Endothelial cell of umbilical vein (primary cell): ENCODE measurements around the gene EEIG1. TPM values are rescaled to one million over a fixed set of nuclear protein-coding genes. Genes with fewer than 3 reads are reported as not detected.

Source experiments
- BruUV-seq: library from RNA; stranded (reverse); fragments of 400-500 nt; replicated peaks from 2 replicates; lab custom pipeline; 2021; lab: Mats Ljungman, UMichigan
- CTCF ChIA-PET: fragments of 300-600, 350-600 bp; sonication (Branson Sonifier 250); formaldehyde crosslinking; loops from one replicate; lab custom pipeline; 2021; ENCODE audit warnings: antibody characterized with exemption, inconsistent platforms; lab: Charles Lee
- POLR2A ChIA-PET: fragments of 300-600, 350-600 bp; sonication (Branson Sonifier 250); formaldehyde crosslinking; loops from one replicate; lab custom pipeline; 2021; ENCODE audit warnings: antibody characterized with exemption, inconsistent platforms; lab: Charles Lee
- DNase-seq: peaks from one replicate; pipeline ENCODE4 v3.0.0-alpha.2; 2011; ENCODE audit warnings: low read depth, low spot score
- FAIRE-seq: peaks from 2 replicates; lab custom pipeline; 2011; peaks lifted over from hg19 to GRCh38; lab: Jason Lieb, UNC
- H2AFZ ChIP-seq: 2 replicates; pipeline ENCODE4 v1.6.0; 2012; ENCODE audit warnings: low read depth, low read length, control low read depth, inconsistent platforms
- H3K27ac ChIP-seq: 2 replicates; pipeline ENCODE4 v1.5.1; 2011; ENCODE audit warnings: low read depth, mild to moderate bottlenecking, control low read depth, low read length, moderate library complexity; ENCODE audit not compliant: insufficient read depth
- H3K27me3 ChIP-seq, 2 experiments: 2 replicates each; pipeline versions ENCODE4 v1.6.0 to v1.6.1; 2011; ENCODE audit warnings: low read length in 2 of 2, mixed read lengths in 1 of 2; ENCODE audit not compliant: control insufficient read depth in 2 of 2, insufficient read depth in 2 of 2
- H3K36me3 ChIP-seq, 2 experiments: 2 replicates in 1 of 2; 3 replicates in 1 of 2; pipeline ENCODE4 v1.5.1; 2011; ENCODE audit warnings: low read length in 2 of 2, mild to moderate bottlenecking in 1 of 2, moderate library complexity in 1 of 2; ENCODE audit not compliant: control insufficient read depth in 2 of 2, insufficient read depth in 2 of 2; ENCODE audit errors: extremely low read depth in 1 of 2
- H3K4me1 ChIP-seq: 3 replicates; pipeline ENCODE4 v1.5.1; 2011; ENCODE audit warnings: mild to moderate bottlenecking, low read length; ENCODE audit not compliant: control insufficient read depth, insufficient read depth; ENCODE audit errors: extremely low read depth
- H3K4me2 ChIP-seq: 2 replicates; pipeline ENCODE4 v1.6.1; 2011; ENCODE audit warnings: low read length, control low read depth, mixed read lengths; ENCODE audit not compliant: insufficient read depth
- H3K4me3 ChIP-seq, 3 experiments: fragments of 200-600 bp in 1 of 3; sonication (generic), shearing (Covaris generic) in 1 of 3; replicated peaks in 1 of 3; 2 replicates each; pipeline ENCODE4 v1.5.1; 2011 to 2016; ENCODE audit warnings: control low read depth in 3 of 3, low read length in 3 of 3, mild to moderate bottlenecking in 2 of 3, inconsistent platforms in 1 of 3, low read depth in 1 of 3, moderate library complexity in 1 of 3; ENCODE audit not compliant: insufficient read depth in 1 of 3
- H3K79me2 ChIP-seq: 2 replicates; pipeline ENCODE4 v1.6.0; 2012; ENCODE audit warnings: low read length, inconsistent platforms; ENCODE audit not compliant: control insufficient read depth, insufficient read depth
- H3K9ac ChIP-seq: replicated peaks from 2 replicates; pipeline ENCODE3; 2011; ENCODE audit warnings: low read length, control low read depth; ENCODE audit not compliant: insufficient read depth; ENCODE audit errors: extremely low read depth
- H3K9me1 ChIP-seq: replicated peaks from 3 replicates; pipeline ENCODE4 v1.6.0; 2011; ENCODE audit warnings: mild to moderate bottlenecking, low read length; ENCODE audit not compliant: control insufficient read depth, insufficient read depth; ENCODE audit errors: extremely low read depth
- H3K9me3 ChIP-seq: replicated peaks from 2 replicates; pipeline ENCODE4 v1.5.1; 2012; ENCODE audit warnings: low read length, inconsistent platforms; ENCODE audit not compliant: control insufficient read depth, insufficient read depth
- H4K20me1 ChIP-seq: replicated peaks from 2 replicates; pipeline ENCODE3; 2011; ENCODE audit warnings: mild to moderate bottlenecking, low read length; ENCODE audit not compliant: control insufficient read depth, insufficient read depth; ENCODE audit errors: extremely low read depth
- CTCF ChIP-seq, 2 donors: IDR thresholded peaks; 1 replicate in 1 of 2; 2 replicates in 1 of 2; pipeline ENCODE4 v1.5.1; 2011; ENCODE audit warnings: low read length in 2 of 2, mild to moderate bottlenecking in 2 of 2, moderate library complexity in 2 of 2, control low read depth in 1 of 2, inconsistent platforms in 1 of 2, low read depth in 1 of 2; ENCODE audit not compliant: insufficient read depth in 1 of 2; ENCODE audit errors: extremely low read depth in 1 of 2
- EZH2 ChIP-seq: IDR thresholded peaks from 2 replicates; pipeline ENCODE4 v1.6.1; 2012; ENCODE audit warnings: borderline replicate concordance, low read depth, mild to moderate bottlenecking, moderate library complexity, low read length, inconsistent platforms; ENCODE audit not compliant: severe bottlenecking
- FOS ChIP-seq: IDR thresholded peaks from 2 replicates; pipeline ENCODE4 v1.6.1; 2011; ENCODE audit warnings: mild to moderate bottlenecking, low read length, moderate library complexity, borderline replicate concordance; ENCODE audit not compliant: insufficient read depth
- JUN ChIP-seq: IDR thresholded peaks from 2 replicates; pipeline ENCODE4 v1.6.1; 2011; ENCODE audit warnings: borderline replicate concordance, low read depth; ENCODE audit not compliant: insufficient read length, insufficient read depth
- MAX ChIP-seq: IDR thresholded peaks from 2 replicates; pipeline ENCODE4 v1.6.1; 2011; ENCODE audit not compliant: insufficient read depth, insufficient read length
- MYC ChIP-seq: IDR thresholded peaks from one replicate; pipeline ENCODE4 v1.6.1; 2011; ENCODE audit warnings: mild to moderate bottlenecking, low read depth, low read length
- POLR2A ChIP-seq: IDR thresholded peaks from 2 replicates; pipeline ENCODE4 v1.6.1; 2012; ENCODE audit warnings: low read depth, mild to moderate bottlenecking, control low read depth, low read length
- POLR2AphosphoS5 ChIP-seq: IDR thresholded peaks from 2 replicates; pipeline ENCODE4 v1.6.1; 2012; ENCODE audit warnings: low read depth, mild to moderate bottlenecking, control low read depth, low read length, moderate library complexity; ENCODE audit not compliant: insufficient read depth
- dilution Hi-C: fragments of 300-500 bp; cut with MboI; formaldehyde crosslinking; loops from one replicate; pipeline ENCODE4 v1.15.0; 2019; ENCODE audit warnings: low sequenced_read_pairs; ENCODE audit not compliant: extremely low pct_ligation_motif_present
- intact Hi-C: fragments of 100-400 bp; cut with micrococcal nuclease; formaldehyde crosslinking; loops from one replicate; pipeline ENCODE4 v1.10.0; 2022
- polyA plus RNA-seq, 4 experiments: library from polyadenylated mRNA; depleted of rRNA in 3 of 4; stranded (reverse) in 3 of 4; unstranded in 1 of 4; fragments of >200 nt; gene quantifications; 2 replicates each; pipeline versions ENCODE4 v1.2.1 to v1.2.3, GENCODE V29; 2011 to 2012; ENCODE audit warnings: missing spikeins in 1 of 4
- total RNA-seq: library from RNA; stranded (reverse); gene quantifications from 2 replicates; pipeline ENCODE4 v1.2.3, GENCODE V29; 2021

The EEIG1 gene
- total and polyA plus RNA-seq, 2 donors (not counting 3 experiments of a cell fraction or from before 2014, with no cell fraction given), result 8.4 to 19.0 TPM

- H3K4me1 ChIP-seq, result peaks cover 6% of the 10 kb centered on the region
- TF ChIP-seq EZH2 (no peak), POLR2A (no peak), MAX (no peak), JUN (no peak), FOS (no peak), POLR2AphosphoS5 (no peak), MYC (no peak), CTCF (IDR thresholded peaks at IDR 0.05; ENCODE audit: extremely low read depth in 1 of 2, insufficient read depth in 1 of 2, low read depth in 1 of 2, low read length in 2 of 2) (no peak)
- ChIA-PET CTCF (interaction anchor here (0.6 to 3.3 kb wide), 3 partner anchors 56 to 141 kb away, joined by 3 to 17 read pairs (median 5); no protein-coding TSS in a partner anchor), POLR2A (no interaction called here)
- no TSS peak for BruUV-seq
- H3K9me1 ChIP-seq, result no peaks in the 10 kb centered on the region
- no peak overlapping the region for H2AFZ ChIP-seq
- no peak overlapping the region for H3K4me2 ChIP-seq
- no peak for DNase-seq
- no peaks in the 10 kb centered on the region for H4K20me1 ChIP-seq
- intact Hi-C loops, result no loop called here
- dilution Hi-C loops, result no loop called here
- H3K27me3 ChIP-seq, result no peaks in the 10 kb centered on the region
- H3K79me2 ChIP-seq, result no peaks in the 10 kb centered on the region
- H3K9me3 ChIP-seq, result no peaks in the 10 kb centered on the region
- no peak overlapping the region for H3K27ac ChIP-seq
- H3K9ac ChIP-seq, result no peak overlapping the region
- no peak overlapping the region for H3K4me3 ChIP-seq
- no peak for FAIRE-seq
- H3K36me3 ChIP-seq, result no peaks in the 10 kb centered on the region
Observed at GRCh38 chr9:127949827-127950512, 30.8 kb downstream of the EEIG1 start.
